Panc1 (cell line): ENCODE results near the gene TMEM51. TPM values are rescaled to one million over a fixed set of nuclear protein-coding genes. Genes with fewer than 3 reads are reported as not detected.

Experiments
- ATAC-seq: fragments of 200-7000 bp; cut with Tn5 transposase; 2 replicates; pipeline ENCODE4 v1.9.1; 2020; ENCODE audit warnings: mild to moderate bottlenecking, moderate library complexity
- BruUV-seq: library from RNA; stranded (reverse); fragments of 400-500 nt; replicated peaks from 2 replicates; lab custom pipeline; 2021; lab: Mats Ljungman, UMichigan
- CTCF ChIA-PET: fragments of 300-600 bp; sonication (Branson Sonifier 250); formaldehyde crosslinking; loops from one replicate; lab custom pipeline; 2022; ENCODE audit warnings: antibody characterized with exemption; lab: Charles Lee
- POLR2A ChIA-PET: fragments of 300-600 bp; sonication (Branson Sonifier 250); formaldehyde crosslinking; loops from one replicate; lab custom pipeline; 2022; ENCODE audit warnings: antibody characterized with exemption; lab: Charles Lee
- DNase-seq: peaks from one replicate; pipeline ENCODE4 v3.0.0-alpha.2; 2010; ENCODE audit warnings: low read depth, low spot score
- H3K27ac ChIP-seq: 2 replicates; pipeline ENCODE4 v1.5.1; 2011; ENCODE audit warnings: mild to moderate bottlenecking, low read length, inconsistent platforms
- H3K27me3 ChIP-seq: fragments of 200-500 bp; sonication (Bioruptor generic); 2 replicates; pipeline ENCODE4 v1.6.0; 2014; ENCODE audit warnings: low read length, inconsistent platforms; ENCODE audit not compliant: control insufficient read depth, insufficient read depth
- H3K36me3 ChIP-seq: fragments of 200-500 bp; sonication (Bioruptor generic); 2 replicates; pipeline ENCODE4 v1.5.1; 2014; ENCODE audit warnings: inconsistent platforms, mild to moderate bottlenecking, low read length, moderate library complexity; ENCODE audit not compliant: control insufficient read depth, insufficient read depth
- H3K4me1 ChIP-seq: 2 replicates; pipeline ENCODE4 v1.5.1; 2011; ENCODE audit warnings: inconsistent platforms, mild to moderate bottlenecking, low read length, moderate library complexity; ENCODE audit not compliant: control insufficient read depth, insufficient read depth
- H3K4me3 ChIP-seq, 2 experiments: 2 replicates each; pipeline ENCODE4 v1.5.1; 2011 to 2012; ENCODE audit warnings: low read depth in 2 of 2, low read length in 2 of 2, mild to moderate bottlenecking in 2 of 2, inconsistent platforms in 1 of 2, moderate library complexity in 1 of 2
- H3K9me3 ChIP-seq: fragments of 200-500 bp; sonication (Bioruptor generic); 2 replicates; pipeline ENCODE4 v1.5.1; 2014; ENCODE audit warnings: low read depth, mild to moderate bottlenecking, inconsistent platforms, low read length, moderate library complexity; ENCODE audit not compliant: control insufficient read depth, insufficient read depth
- CTCF ChIP-seq: fragments of 450-650 bp; IDR thresholded peaks from 2 replicates; pipeline ENCODE4 v1.5.1; 2017; ENCODE audit warnings: mild to moderate bottlenecking
- POLR2AphosphoS5 ChIP-seq: IDR thresholded peaks from 2 replicates; pipeline ENCODE4 v1.6.1; 2012; ENCODE audit warnings: mild to moderate bottlenecking, low read depth, low read length, moderate library complexity
- REST ChIP-seq, 2 experiments: IDR thresholded peaks; 2 replicates each; pipeline ENCODE4 v1.6.1; 2011 to 2012; ENCODE audit warnings: low read depth in 2 of 2, control low read depth in 1 of 2, low read length in 1 of 2, mild to moderate bottlenecking in 1 of 2, moderate library complexity in 1 of 2; ENCODE audit not compliant: insufficient read depth in 1 of 2
- SIN3A ChIP-seq: IDR thresholded peaks from 2 replicates; pipeline ENCODE4 v1.6.1; 2012; ENCODE audit warnings: low read depth, mild to moderate bottlenecking, low read length, moderate library complexity, borderline replicate concordance; ENCODE audit not compliant: insufficient read depth
- TCF7L2 ChIP-seq: IDR thresholded peaks from 2 replicates; pipeline ENCODE4 v1.6.1; 2011; ENCODE audit warnings: mild to moderate bottlenecking, low read depth, low read length, inconsistent platforms
- in situ Hi-C: cut with HindIII; loops from 2 replicates; pipeline ENCODE4 v1.10.0; 2016; ENCODE audit warnings: low sequenced_read_pairs, low pct_unique_long_range_greater_than_20kb
- intact Hi-C: fragments of 100-400 bp; cut with micrococcal nuclease; formaldehyde crosslinking; loops from one replicate; pipeline ENCODE4 v1.10.0; 2022; ENCODE audit not compliant: unreplicated experiment
- total RNA-seq: library from RNA; stranded (reverse); gene quantifications from one replicate; pipeline ENCODE4 v1.2.1, GENCODE V29; 2021; ENCODE audit not compliant: unreplicated experiment

TMEM51 gene
- total RNA-seq, 1 experiment from 2014 or later, result 25.8 TPM

GRCh38 chr1:15107058-15107687 lies 46.4 kb upstream of the TMEM51 start:
- BruUV-seq, result no TSS peak
- H3K36me3 ChIP-seq, result no peaks in the 10 kb centered on the region
- TF ChIP-seq REST (IDR thresholded peaks at IDR 0.05; ENCODE audit: insufficient read depth in 1 of 2, low read depth in 2 of 2, low read length in 1 of 2) (no peak), SIN3A (no peak), TCF7L2 (no peak), CTCF (no peak), POLR2AphosphoS5 (no peak)
- ATAC-seq (no peak), DNase-seq (no peak)
- in situ Hi-C loops (no loop called here), intact Hi-C loops (no loop called here)
- CTCF ChIA-PET, result no interaction called here
- H3K4me3 ChIP-seq, result no peak overlapping the region
- peaks cover 2% of the 10 kb centered on the region; the same call in 1 of the 2 replicates for H3K27me3 ChIP-seq
- POLR2A ChIA-PET, result no interaction called here
- H3K9me3 ChIP-seq, result peaks cover 4% of the 10 kb centered on the region; the same call in 1 of the 2 replicates
- H3K27ac ChIP-seq, result no peak overlapping the region
- no peaks in the 10 kb centered on the region for H3K4me1 ChIP-seq

GRCh38 chr1:15107911-15108310 lies 45.6 kb upstream of the TMEM51 start:
- in situ Hi-C loops, result no loop called here
- Histone ChIP-seq H3K4me3 (no peak overlapping the region), H3K27ac (no peak overlapping the region), H3K27me3 (peaks cover 2% of the 10 kb centered on the region; the same call in 1 of the 2 replicates), H3K9me3 (peaks cover 4% of the 10 kb centered on the region; the same call in 1 of the 2 replicates), H3K36me3 (no peaks in the 10 kb centered on the region), H3K4me1 (no peaks in the 10 kb centered on the region)
- TF ChIP-seq REST (IDR thresholded peaks at IDR 0.05; ENCODE audit: insufficient read depth in 1 of 2, low read depth in 2 of 2, low read length in 1 of 2) (no peak), TCF7L2 (no peak), POLR2AphosphoS5 (no peak), SIN3A (no peak), CTCF (no peak)
- ATAC-seq (no peak), DNase-seq (no peak)
- ChIA-PET POLR2A (no interaction called here), CTCF (no interaction called here)
- BruUV-seq, result no TSS peak
- intact Hi-C loops, result no loop called here
